Measurements from ENCODE around the gene LBX2. TPM values are rescaled to one million over a fixed set of nuclear protein-coding genes. Genes with fewer than 3 reads are reported as not detected.
A peak's percentile ranks its signal among the peaks of the same experiment; 100 is the strongest.

LBX2 gene
- polyA plus RNA-seq, 1 of the 3 experiments (the other 2 are of a cell fraction), result 0.03 TPM

GRCh38 chr2:74507145-74507925 lies 7.9 kb upstream of the LBX2 start, which contains the start of gene PCGF1:
Gene PCGF1, minus strand, starts transcription at chr2:74507695. Its CDS starts 27 bp downstream, at chr2:74507668.
- peak; percentile 97 for DNase-seq
- Histone ChIP-seq H3K4me3 (ENCODE audit: low read depth in 2 of 2, low read length in 1 of 2) (peak within 1 kb of the TSS; percentile 84 to 86), H3K36me3 (replicated peaks in 1 of 2; ENCODE audit: control insufficient read depth in 1 of 2, insufficient read depth in 2 of 2, low read length in 1 of 2) (peaks cover 15 to 20% of the 10 kb centered on the region in 2 experiments), H3K9ac (peak within 1 kb of the TSS; percentile 95), H3K9me2 (no peaks in the 10 kb centered on the region), H3K79me2 (ENCODE audit: insufficient read depth) (peaks cover 17% of the 10 kb centered on the region; the same call in 1 of the 2 replicates), H3K4me2 (peak within 1 kb of the TSS; percentile 96), H3K4me1 (ENCODE audit: control insufficient read depth in 1 of 2, insufficient read depth in 2 of 2, low read depth in 1 of 2, low read length in 1 of 2) (peaks cover 19 to 26% of the 10 kb centered on the region in 2 experiments; a peak in 3 of 4 replicates), H3K27me3 (ENCODE audit: insufficient read depth) (no peaks in the 10 kb centered on the region), H3F3A (replicated peaks; ENCODE audit: insufficient read depth) (peaks cover 28% of the 10 kb centered on the region), H2AFZ (ENCODE audit: low read depth) (peak within 1 kb of the TSS; percentile 85), H3K27ac (ENCODE audit: low read depth in 2 of 2, low read length in 1 of 2) (peak within 1 kb of the TSS; percentile 99 to 100), H4K20me1 (ENCODE audit: insufficient read depth) (no peaks in the 10 kb centered on the region), H3K9me3 (no peaks in the 10 kb centered on the region)
- ChIA-PET CTCF (interaction anchor here (0.6 to 7.5 kb wide), 20 partner anchors 11 to 146 kb away, joined by 3 to 80 read pairs (median 4); partner anchors contain the start of genes AUP1, CCDC142, DQX1 and HTRA2), POLR2A (interaction anchor here (0.7 to 2.3 kb wide), 8 partner anchors 11 to 68 kb away, joined by 3 to 11 read pairs (median 7); partner anchors contain the start of genes AUP1, CCDC142, HTRA2 and TTC31)
- WGBS (ENCODE audit: low lambda C conversion rate), result 1% methylated on average over 29 of the region's 56 CpGs
- no peak for TF ChIP-seq JUND (IDR thresholded peaks at IDR 0.05)
- peak; percentile 97 for TF ChIP-seq NRF1 (IDR thresholded peaks at IDR 0.05; ENCODE audit: low read depth, low read length)
- no peak for TF ChIP-seq SIN3A (IDR thresholded peaks at IDR 0.05; ENCODE audit: borderline replicate concordance, low read depth, low read length)
- no peak for TF ChIP-seq RXRA (IDR thresholded peaks at IDR 0.05; ENCODE audit: borderline replicate concordance, low read depth)
- peak; percentile 68; the same call in 1 of the 2 replicates for TF ChIP-seq USF1 (IDR thresholded peaks at IDR 0.05; ENCODE audit: borderline replicate concordance, low read depth)
- TF ChIP-seq USF2 (IDR thresholded peaks at IDR 0.05; ENCODE audit: borderline replicate concordance, low read depth, low read length), result peak; percentile 48; the same call in 1 of the 2 replicates
- TF ChIP-seq IRF3 (IDR thresholded peaks at IDR 0.05; ENCODE audit: low read depth, low read length), result no peak
- no peak for TF ChIP-seq FOXJ3 (CRISPR knock-in tag; IDR thresholded peaks at IDR 0.05)
- TF ChIP-seq FOSL2 (IDR thresholded peaks at IDR 0.05; ENCODE audit: borderline replicate concordance, low read depth), result no peak
- TF ChIP-seq GABPA (IDR thresholded peaks at IDR 0.05; ENCODE audit: low read depth), result peak; percentile 80
- peak; percentile 7 for TF ChIP-seq CHD2 (IDR thresholded peaks at IDR 0.05; ENCODE audit: low read length, partially characterized antibody)
- peak; percentile 87; the same call in 1 of the 2 replicates for TF ChIP-seq MXI1 (IDR thresholded peaks at IDR 0.05; ENCODE audit: low read depth, low read length)
- peak; percentile 80 for TF ChIP-seq ELF1 (IDR thresholded peaks at IDR 0.05)
- no peak for TF ChIP-seq MEF2A (IDR thresholded peaks at IDR 0.05; ENCODE audit: borderline replicate concordance, low read depth)
- TF ChIP-seq TAF1 (IDR thresholded peaks at IDR 0.05; ENCODE audit: borderline replicate concordance, low read depth, low read length), result peak; percentile 85
- no peak for TF ChIP-seq EZH2phosphoT487 (IDR thresholded peaks at IDR 0.05; ENCODE audit: borderline replicate concordance, low read depth)
- TF ChIP-seq RFX5 (IDR thresholded peaks at IDR 0.05; ENCODE audit: low read length), result peak; percentile 62; the same call in 1 of the 2 replicates
- TF ChIP-seq CTCF (IDR thresholded peaks at IDR 0.05), result peak; percentile 53
- no peak for TF ChIP-seq RCOR1 (IDR thresholded peaks at IDR 0.05; ENCODE audit: low read length)
- peak; percentile 55; the same call in 1 of the 2 replicates for TF ChIP-seq SMC3 (IDR thresholded peaks at IDR 0.05; ENCODE audit: low read depth, low read length)
- no peak for TF ChIP-seq REST (IDR thresholded peaks at IDR 0.05; ENCODE audit: low read depth, low read length)
